RCC 7860 (cell line): ENCODE results near the gene LHFPL4.
"Not testable (repeated sequence)": the region's sequence is repeated elsewhere in the genome, so short reads cannot be mapped to it uniquely, and the experiment has no call there.

Experiments used
- DNase-seq: peaks from one replicate; pipeline ENCODE4 v3.0.0-alpha.2; 2015; ENCODE audit warnings: low spot score
- FAIRE-seq: peaks from 2 replicates; lab custom pipeline; 2012; peaks lifted over from hg19 to GRCh38; lab: Jason Lieb, UNC

LHFPL4 gene

GRCh38 chr3:9553021-9553947 is at the start of gene LHFPL4:
Gene LHFPL4, minus strand, starts transcription at chr3:9553822. Its CDS starts 1,143 bp downstream, at chr3:9552679.
- no peak for FAIRE-seq
- no peak for DNase-seq

GRCh38 chr3:9602620-9603019 is 49.0 kb upstream of the LHFPL4 start:
- FAIRE-seq (no peak), DNase-seq (no peak)

GRCh38 chr3:9601006-9601581 is 47.5 kb upstream of the LHFPL4 start:
- DNase-seq, FAIRE-seq: not testable (repeated sequence)

GRCh38 chr3:9600597-9600996 is 47.0 kb upstream of the LHFPL4 start:
- FAIRE-seq (no peak), DNase-seq (no peak)

- FAIRE-seq = no peak
Measured at GRCh38 chr3:9598783-9599387, 45.3 kb upstream of the LHFPL4 start.

GRCh38 chr3:9595877-9596276 is 42.3 kb upstream of the LHFPL4 start:
- FAIRE-seq = no peak
- no peak for DNase-seq

More at GRCh38 chr3:9598783-9599387, 45.3 kb upstream of the LHFPL4 start:
- no peak for DNase-seq

GRCh38 chr3:9591781-9592180 is 38.2 kb upstream of the LHFPL4 start:
- DNase-seq, FAIRE-seq: not testable (repeated sequence)

GRCh38 chr3:9590282-9590791 is 36.7 kb upstream of the LHFPL4 start:
- DNase-seq (no peak), FAIRE-seq (no peak)

- FAIRE-seq = no peak
- no peak for DNase-seq
Measured at GRCh38 chr3:9583792-9584191, 30.2 kb upstream of the LHFPL4 start.

GRCh38 chr3:9583371-9583770 is 29.7 kb upstream of the LHFPL4 start:
- no peak for FAIRE-seq
- no peak for DNase-seq

GRCh38 chr3:9582332-9582731 is 28.7 kb upstream of the LHFPL4 start:
- no peak for DNase-seq
- FAIRE-seq = no peak

GRCh38 chr3:9581742-9582141 is 28.1 kb upstream of the LHFPL4 start:
- FAIRE-seq = no peak
- DNase-seq = no peak

- DNase-seq = no peak
- no peak for FAIRE-seq
Measured at GRCh38 chr3:9569054-9569453, 15.4 kb upstream of the LHFPL4 start.

GRCh38 chr3:9565316-9565715 is 11.7 kb upstream of the LHFPL4 start:
- no peak for FAIRE-seq

GRCh38 chr3:9563851-9564250 is 10.2 kb upstream of the LHFPL4 start:
- FAIRE-seq (no peak), DNase-seq (no peak)

More at GRCh38 chr3:9565316-9565715, 11.7 kb upstream of the LHFPL4 start:
- DNase-seq = no peak

- FAIRE-seq, DNase-seq: not testable (repeated sequence)
Measured at GRCh38 chr3:9560056-9560455, 6.4 kb upstream of the LHFPL4 start.

- DNase-seq (no peak), FAIRE-seq (no peak)
Measured at GRCh38 chr3:9553948-9554513, 409 bp upstream of the LHFPL4 start.

- FAIRE-seq = no peak
Measured at GRCh38 chr3:9552252-9552999, 1.2 kb downstream of the LHFPL4 start.

GRCh38 chr3:9550999-9551398 is 2.6 kb downstream of the LHFPL4 start:
- FAIRE-seq (no peak), DNase-seq (no peak)

More at GRCh38 chr3:9552252-9552999, 1.2 kb downstream of the LHFPL4 start:
- DNase-seq = no peak

GRCh38 chr3:9549600-9549999 is 4.0 kb downstream of the LHFPL4 start:
- no peak for DNase-seq
- no peak for FAIRE-seq
